Measurements from ENCODE around the gene SNX13. TPM values are rescaled to one million over a fixed set of nuclear protein-coding genes. Genes with fewer than 3 reads are reported as not detected.

The SNX13 gene, protein sequence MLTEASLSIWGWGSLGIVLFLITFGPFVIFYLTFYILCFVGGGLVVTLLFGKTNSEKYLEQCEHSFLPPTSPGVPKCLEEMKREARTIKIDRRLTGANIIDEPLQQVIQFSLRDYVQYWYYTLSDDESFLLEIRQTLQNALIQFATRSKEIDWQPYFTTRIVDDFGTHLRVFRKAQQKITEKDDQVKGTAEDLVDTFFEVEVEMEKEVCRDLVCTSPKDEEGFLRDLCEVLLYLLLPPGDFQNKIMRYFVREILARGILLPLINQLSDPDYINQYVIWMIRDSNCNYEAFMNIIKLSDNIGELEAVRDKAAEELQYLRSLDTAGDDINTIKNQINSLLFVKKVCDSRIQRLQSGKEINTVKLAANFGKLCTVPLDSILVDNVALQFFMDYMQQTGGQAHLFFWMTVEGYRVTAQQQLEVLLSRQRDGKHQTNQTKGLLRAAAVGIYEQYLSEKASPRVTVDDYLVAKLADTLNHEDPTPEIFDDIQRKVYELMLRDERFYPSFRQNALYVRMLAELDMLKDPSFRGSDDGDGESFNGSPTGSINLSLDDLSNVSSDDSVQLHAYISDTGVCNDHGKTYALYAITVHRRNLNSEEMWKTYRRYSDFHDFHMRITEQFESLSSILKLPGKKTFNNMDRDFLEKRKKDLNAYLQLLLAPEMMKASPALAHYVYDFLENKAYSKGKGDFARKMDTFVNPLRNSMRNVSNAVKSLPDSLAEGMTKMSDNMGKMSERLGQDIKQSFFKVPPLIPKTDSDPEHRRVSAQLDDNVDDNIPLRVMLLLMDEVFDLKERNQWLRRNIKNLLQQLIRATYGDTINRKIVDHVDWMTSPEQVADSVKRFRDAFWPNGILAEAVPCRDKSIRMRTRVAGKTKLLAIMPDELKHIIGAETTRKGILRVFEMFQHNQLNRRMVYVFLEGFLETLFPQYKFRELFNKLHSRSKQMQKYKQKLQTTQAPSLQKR
- 39.6 and 45.4 TPM in 2 replicates for total RNA-seq

DNA sequence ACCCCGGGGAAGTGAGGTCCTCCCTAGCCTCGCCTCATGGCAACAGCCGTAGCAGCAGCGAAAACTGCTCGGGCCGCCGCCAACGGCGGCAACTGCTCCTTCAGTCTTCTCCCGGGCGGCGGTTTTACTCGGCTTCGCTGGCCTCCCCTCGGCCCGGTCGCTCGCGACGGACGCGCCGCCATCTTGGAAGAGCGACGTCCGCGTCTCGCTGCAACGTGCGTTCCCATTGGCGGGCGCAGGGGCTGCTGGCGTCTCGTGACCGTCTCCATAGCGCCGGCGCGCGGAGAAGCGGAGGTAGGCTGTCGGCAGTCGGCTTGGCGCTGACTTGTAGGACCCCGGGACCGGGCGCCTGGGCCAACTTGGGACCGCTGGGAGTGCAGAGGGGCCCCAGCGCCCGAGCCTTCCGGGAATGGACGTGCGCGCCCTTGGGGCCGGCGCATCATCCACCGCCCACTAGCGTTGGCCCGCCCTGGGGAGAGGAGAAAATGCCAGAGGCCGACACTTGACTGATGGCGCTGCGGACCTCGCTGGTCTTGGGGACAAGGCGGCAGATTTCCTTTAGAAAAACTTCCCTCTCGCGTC, at the start of gene SNX13:
Gene SNX13 (minus strand): TSS at position 193 of the 582 bp plus-strand sequence. CDS start 199 bp downstream, outside the sequence.

Other genes starting within 250 kb of the SNX13 start
- not detected in 2 replicates for gene PRPS1L1, start 87.4 kb upstream of the SNX13 start, total RNA-seq